Aorta (tissue), 5 donors: ENCODE data around the gene OSBPL8. TPM values are rescaled to one million over a fixed set of nuclear protein-coding genes. Genes with fewer than 3 reads are reported as not detected.

Experiments
- ATAC-seq: fragments of 200-7000 bp; cut with Tn5 transposase; one replicate; pipeline ENCODE4 v1.9.1; 2022; ENCODE audit warnings: moderate library complexity; ENCODE audit not compliant: low FRiP score
- DNase-seq, 2 donors: peaks; one replicate each; pipeline ENCODE4 v3.0.0-alpha.2; 2020
- H3K27ac ChIP-seq, 2 donors: one replicate each; pipeline ENCODE4 v1.5.1; 2013; ENCODE audit warnings: low read length in 2 of 2, mild to moderate bottlenecking in 2 of 2, moderate library complexity in 2 of 2, control low read depth in 1 of 2, inconsistent platforms in 1 of 2, low read depth in 1 of 2
- H3K27me3 ChIP-seq, 2 donors: one replicate each; pipeline ENCODE4 v1.6.1; 2013; ENCODE audit warnings: control low read depth in 1 of 2, low read length in 1 of 2, mild to moderate bottlenecking in 1 of 2, moderate library complexity in 1 of 2; ENCODE audit not compliant: insufficient read depth in 2 of 2, control insufficient read depth in 1 of 2
- H3K36me3 ChIP-seq, 2 donors: one replicate each; pipeline ENCODE4 v1.6.1; 2013; ENCODE audit warnings: control low read depth in 1 of 2, low read length in 1 of 2, mild to moderate bottlenecking in 1 of 2; ENCODE audit not compliant: insufficient read depth in 2 of 2, control insufficient read depth in 1 of 2
- H3K4me1 ChIP-seq, 2 donors: one replicate each; pipeline ENCODE4 v1.6.1; 2013; ENCODE audit warnings: low read length in 2 of 2, control low read depth in 1 of 2, mild to moderate bottlenecking in 1 of 2, moderate library complexity in 1 of 2; ENCODE audit not compliant: insufficient read depth in 2 of 2, control insufficient read depth in 1 of 2
- H3K4me3 ChIP-seq, 2 donors: one replicate each; pipeline ENCODE4 v1.5.1; 2013; ENCODE audit warnings: low read length in 2 of 2, control low read depth in 1 of 2, mild to moderate bottlenecking in 1 of 2
- H3K9me3 ChIP-seq: one replicate; pipeline ENCODE4 v1.6.1; 2013; ENCODE audit warnings: mild to moderate bottlenecking, low read length; ENCODE audit not compliant: control insufficient read depth
- WGBS, 2 donors: extraction: QIAGEN DNeasy Blood & Tissue Kit; methylation state at CpG; one replicate each; pipeline ENCODE4 v1.1.7; 2013; 5-methylcytosine and 5-hydroxymethylcytosine counted together
- intact Hi-C, 2 donors: fragments of 100-400 bp; cut with DNase I; formaldehyde crosslinking; loops; one replicate each; pipeline versions ENCODE4 v1.14.2 to v1.15.0; 2022
- polyA plus RNA-seq, 2 donors: library from polyadenylated mRNA; stranded (reverse); fragments of 200-250 nt; gene quantifications; one replicate each; pipeline ENCODE4 v1.2.3, GENCODE V29; 2013
- total RNA-seq, 2 donors: library from RNA; stranded (reverse); fragmentation: NEBNext Ultra II Directional; extraction: Animal tissue kit (Norgen Biotek cat#: 25700); gene quantifications; one replicate each; pipeline ENCODE4 v1.2.1, GENCODE V29; 2021
- donor health status: healthy with polysubstance abuse.
- donor health status: Bipolar disorder and iron deficiency.
- donor health status: DM: no; HTN: no; CAD: no.
- donor health status: DM: no; HTN: no; CAD: no.
- donor health status: DM: yes; HTN: yes; CAD: no.

Gene OSBPL8
- total and polyA plus RNA-seq, 4 donors = 16.8 to 100 (median 47.6) TPM

DNA sequence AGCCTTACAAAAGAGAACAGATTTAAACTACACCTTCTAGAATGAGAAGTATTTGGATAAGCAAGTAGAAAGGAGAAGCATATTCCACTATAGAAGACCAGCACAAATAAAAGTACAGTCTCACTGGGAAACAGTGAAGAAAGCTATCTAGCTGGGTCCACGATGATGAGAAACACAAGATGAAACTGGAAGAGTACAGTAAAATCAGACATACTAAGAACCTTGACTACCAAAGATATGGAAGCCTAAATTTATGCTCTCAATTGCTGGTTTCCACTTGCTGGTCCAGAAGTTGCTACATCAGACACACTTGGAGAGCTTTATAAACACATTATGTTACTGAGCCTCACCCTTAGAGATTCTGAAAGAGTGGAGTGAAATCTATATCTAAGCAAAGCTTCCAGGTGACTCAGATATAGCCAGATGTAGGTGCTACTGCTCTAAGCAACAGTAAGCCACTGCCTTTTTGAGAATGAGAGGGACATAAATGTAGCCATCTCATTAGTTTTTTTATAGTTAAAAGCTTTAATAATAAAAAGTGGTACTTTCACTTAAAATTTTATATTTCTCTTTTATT lies 115.1 kb downstream of the OSBPL8 start:
- peaks cover 0 to 2% of the 10 kb centered on the region in 2 donors for H3K4me1 ChIP-seq
- DNase-seq = no peak
- H3K4me3 ChIP-seq = no peak overlapping the region
- no peaks in the 10 kb centered on the region for H3K9me3 ChIP-seq
- intact Hi-C loops = no loop called here
- no peaks in the 10 kb centered on the region for H3K36me3 ChIP-seq
- no peaks in the 10 kb centered on the region for H3K27me3 ChIP-seq
- WGBS, 2 donors = 86 to 90% methylated on average over 1 of the region's 1 CpG
- ATAC-seq = no peak
- H3K27ac ChIP-seq = no peak overlapping the region

DNA sequence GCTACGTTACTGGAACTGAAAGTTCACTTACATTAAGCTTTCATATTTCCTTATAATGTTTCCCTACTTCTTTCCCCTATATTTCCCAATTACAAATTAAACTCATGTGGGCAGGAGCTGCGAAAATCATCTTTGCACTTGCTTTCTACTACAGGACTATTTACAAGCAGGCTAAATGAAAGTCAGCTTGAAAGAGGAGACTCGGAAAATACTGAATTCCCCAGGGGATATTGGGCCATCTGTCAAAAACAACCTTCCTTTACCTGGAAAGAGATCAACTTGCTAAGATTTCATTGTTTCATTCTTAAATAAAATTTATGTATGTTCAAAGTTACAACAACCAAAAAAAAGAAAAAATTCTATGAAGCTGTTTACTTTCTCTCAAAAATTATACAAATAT lies 118.6 kb downstream of the OSBPL8 start:
- no peak overlapping the region for H3K4me3 ChIP-seq
- ATAC-seq (no peak), DNase-seq (no peak)
- no peak overlapping the region for H3K27ac ChIP-seq
- 83 to 87% methylated on average over 3 of the region's 3 CpGs for WGBS, 2 donors
- no peaks in the 10 kb centered on the region for H3K4me1 ChIP-seq
- no peaks in the 10 kb centered on the region for H3K9me3 ChIP-seq
- no peaks in the 10 kb centered on the region for H3K27me3 ChIP-seq
- intact Hi-C loops = no loop called here
- H3K36me3 ChIP-seq = no peaks in the 10 kb centered on the region

- Histone ChIP-seq H3K27me3 (no peaks in the 10 kb centered on the region), H3K9me3 (no peaks in the 10 kb centered on the region), H3K36me3 (no peaks in the 10 kb centered on the region), H3K4me3 (no peak overlapping the region), H3K27ac (no peak overlapping the region), H3K4me1 (no peaks in the 10 kb centered on the region)
- DNase-seq = no peak
- intact Hi-C loops = no loop called here
- ATAC-seq = no peak
These were observed 126.8 kb downstream of the OSBPL8 start for GRCh38 chr12:76432733-76433132.

- DNase-seq = no peak
- intact Hi-C loops = no loop called here
- H3K27me3 ChIP-seq = no peaks in the 10 kb centered on the region
These were observed 131.5 kb downstream of the OSBPL8 start for GRCh38 chr12:76428117-76428516.

GRCh38 chr12:76426160-76426559 lies 133.4 kb downstream of the OSBPL8 start:
- 93 to 97% methylated on average over 2 of the region's 2 CpGs for WGBS, 2 donors
- Histone ChIP-seq H3K27ac (no peak overlapping the region), H3K9me3 (no peaks in the 10 kb centered on the region), H3K36me3 (no peaks in the 10 kb centered on the region), H3K4me1 (no peaks in the 10 kb centered on the region), H3K27me3 (no peaks in the 10 kb centered on the region), H3K4me3 (no peak overlapping the region)
- intact Hi-C loops = no loop called here
- DNase-seq = no peak
- ATAC-seq = no peak

More at GRCh38 chr12:76428117-76428516, 131.5 kb downstream of the OSBPL8 start:
- Histone ChIP-seq H3K4me3 (no peak overlapping the region), H3K27ac (no peak overlapping the region), H3K9me3 (no peaks in the 10 kb centered on the region), H3K4me1 (no peaks in the 10 kb centered on the region), H3K36me3 (no peaks in the 10 kb centered on the region)
- ATAC-seq = no peak

GRCh38 chr12:76424941-76425340 lies 134.6 kb downstream of the OSBPL8 start:
- H3K27ac ChIP-seq = no peak overlapping the region
- no peak overlapping the region for H3K4me3 ChIP-seq
- no peaks in the 10 kb centered on the region for H3K27me3 ChIP-seq
- H3K9me3 ChIP-seq = no peaks in the 10 kb centered on the region
- WGBS, 2 donors = 93 to 100% methylated on average over 1 of the region's 1 CpG
- no peak for DNase-seq
- no peaks in the 10 kb centered on the region for H3K4me1 ChIP-seq
- ATAC-seq = no peak
- intact Hi-C loops = no loop called here
- H3K36me3 ChIP-seq = no peaks in the 10 kb centered on the region

GRCh38 chr12:76422543-76423438 lies 136.8 kb downstream of the OSBPL8 start:
- Histone ChIP-seq H3K4me3 (peak overlapping the region in 1 of 2 donors; percentile 4), H3K9me3 (no peaks in the 10 kb centered on the region), H3K27me3 (no peaks in the 10 kb centered on the region), H3K36me3 (no peaks in the 10 kb centered on the region), H3K4me1 (no peaks in the 10 kb centered on the region), H3K27ac (no peak overlapping the region)
- ATAC-seq (no peak), DNase-seq (no peak)
- 72 to 73% methylated on average over 9 of the region's 9 CpGs for WGBS, 2 donors
- intact Hi-C loops = no loop called here

DNA sequence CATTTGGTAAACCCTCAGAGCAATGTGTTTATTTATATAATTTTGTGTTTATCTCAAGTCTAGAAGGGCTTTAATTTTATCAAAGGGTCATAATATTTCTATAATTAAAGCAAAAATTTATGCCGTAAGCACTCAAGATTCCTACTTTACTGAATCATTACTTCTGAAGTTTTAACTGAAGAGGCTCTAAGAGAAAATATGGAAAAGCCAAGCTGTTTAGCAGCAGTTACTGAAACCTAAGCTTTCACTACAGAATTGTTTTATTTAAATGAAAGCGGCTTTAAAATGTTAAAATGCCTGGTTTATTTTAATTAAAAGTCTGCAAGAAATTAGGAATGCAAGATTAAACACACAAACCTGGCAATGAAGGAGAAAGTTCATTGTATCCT lies 137.4 kb downstream of the OSBPL8 start:
- ATAC-seq = no peak
- no peaks in the 10 kb centered on the region for H3K9me3 ChIP-seq
- H3K36me3 ChIP-seq = no peaks in the 10 kb centered on the region
- no peaks in the 10 kb centered on the region for H3K4me1 ChIP-seq
- intact Hi-C loops = no loop called here
- no peak overlapping the region for H3K4me3 ChIP-seq
- no peak overlapping the region for H3K27ac ChIP-seq
- no peaks in the 10 kb centered on the region for H3K27me3 ChIP-seq
- 69 to 80% methylated on average over 2 of the region's 2 CpGs for WGBS, 2 donors
- no peak for DNase-seq

- WGBS, 2 donors = 91 to 95% methylated on average over 2 of the region's 2 CpGs
- Histone ChIP-seq H3K36me3 (no peaks in the 10 kb centered on the region), H3K4me1 (no peaks in the 10 kb centered on the region), H3K9me3 (no peaks in the 10 kb centered on the region), H3K4me3 (no peak overlapping the region), H3K27ac (no peak overlapping the region), H3K27me3 (no peaks in the 10 kb centered on the region)
- DNase-seq (no peak), ATAC-seq (no peak)
- intact Hi-C loops = no loop called here
These were observed 138.5 kb downstream of the OSBPL8 start for GRCh38 chr12:76421046-76421445.
